Hindlimb muscle (tissue), 1 donor: ENCODE measurements around the gene ZBTB7A. TPM values are rescaled to one million over a fixed set of nuclear protein-coding genes. Genes with fewer than 3 reads are reported as not detected.

Experiments
- DNase-seq: peaks from one replicate; pipeline ENCODE4 v3.0.0-alpha.2; 2013
- polyA plus RNA-seq: library from polyadenylated mRNA; unstranded; fragments of 120-200 nt; gene quantifications from one replicate; pipeline ENCODE4 v1.2.1, GENCODE V29; 2013; ENCODE audit not compliant: insufficient read length

ZBTB7A gene
- polyA plus RNA-seq, 1 donor = 10.7 TPM

- no peak for DNase-seq
These were observed 27.0 kb upstream of the ZBTB7A start for GRCh38 chr19:4093643-4094175.

GRCh38 chr19:4090356-4091220 is 23.9 kb upstream of the ZBTB7A start:
- DNase-seq = no peak

GRCh38 chr19:4089946-4090345 is 23.2 kb upstream of the ZBTB7A start:
- DNase-seq = no peak

GRCh38 chr19:4089400-4089908 is 22.8 kb upstream of the ZBTB7A start:
- DNase-seq = no peak

- DNase-seq = no peak
These were observed 22.3 kb upstream of the ZBTB7A start for GRCh38 chr19:4088975-4089374.

- DNase-seq = no peak
These were observed 21.3 kb upstream of the ZBTB7A start for GRCh38 chr19:4087787-4088679.

- DNase-seq = no peak
These were observed 19.7 kb upstream of the ZBTB7A start for GRCh38 chr19:4086411-4086867.

GRCh38 chr19:4084547-4084877 is 17.8 kb upstream of the ZBTB7A start:
- no peak for DNase-seq

GRCh38 chr19:4083677-4084546 is 17.2 kb upstream of the ZBTB7A start:
- peak; percentile 64 for DNase-seq

- no peak for DNase-seq
These were observed 15.5 kb upstream of the ZBTB7A start for GRCh38 chr19:4082172-4082571.

- DNase-seq = no peak
These were observed 14.9 kb upstream of the ZBTB7A start for GRCh38 chr19:4081441-4082129.

GRCh38 chr19:4080473-4080872 is 13.8 kb upstream of the ZBTB7A start:
- no peak for DNase-seq

GRCh38 chr19:4077800-4078684 is 11.3 kb upstream of the ZBTB7A start:
- peak; percentile 75 for DNase-seq

GRCh38 chr19:4077007-4077374 is 10.3 kb upstream of the ZBTB7A start:
- DNase-seq = no peak

GRCh38 chr19:4075373-4075772 is 8.7 kb upstream of the ZBTB7A start:
- no peak for DNase-seq

- no peak for DNase-seq
These were observed 4.9 kb upstream of the ZBTB7A start for GRCh38 chr19:4071610-4072009.

- DNase-seq = no peak
These were observed 2.7 kb upstream of the ZBTB7A start for GRCh38 chr19:4069331-4069959.

GRCh38 chr19:4068047-4068966 is 1.6 kb upstream of the ZBTB7A start:
- DNase-seq = no peak
